Spinal cord (tissue), 10 donors: ENCODE results near the gene COL12A1. TPM values are rescaled to one million over a fixed set of nuclear protein-coding genes. Genes with fewer than 3 reads are reported as not detected.
A peak's percentile ranks its signal among the peaks of the same experiment; 100 is the strongest.

Experiments
- DNase-seq, 6 donors: peaks; one replicate each; pipeline versions ENCODE4 v3.0.0 to v3.0.0-alpha.2; 2013 to 2015; ENCODE audit warnings: low spot score in 6 of 6, low read depth in 4 of 6
- H3K27ac ChIP-seq: one replicate; pipeline ENCODE4 v1.5.1; 2013; ENCODE audit warnings: low read depth, low read length, control low read depth
- H3K27me3 ChIP-seq: one replicate; pipeline ENCODE4 v1.6.1; 2013; ENCODE audit warnings: low read length; ENCODE audit not compliant: control insufficient read depth, insufficient read depth
- H3K36me3 ChIP-seq: one replicate; pipeline ENCODE4 v1.6.1; 2013; ENCODE audit warnings: low read length; ENCODE audit not compliant: control insufficient read depth, insufficient read depth
- H3K4me1 ChIP-seq: one replicate; pipeline ENCODE4 v1.6.1; 2013; ENCODE audit warnings: low read length; ENCODE audit not compliant: control insufficient read depth, insufficient read depth
- H3K4me3 ChIP-seq: one replicate; pipeline ENCODE4 v1.5.1; 2013; ENCODE audit warnings: low read depth, low read length, control low read depth
- H3K9me3 ChIP-seq: one replicate; pipeline ENCODE4 v1.6.1; 2013; ENCODE audit warnings: low read length; ENCODE audit not compliant: control insufficient read depth, insufficient read depth
- WGBS: methylation state at CpG from one replicate; pipeline ENCODE4 v1.1.5; 2013; ENCODE audit warnings: missing lambda C conversion rate; ENCODE audit not compliant: insufficient coverage; 5-methylcytosine and 5-hydroxymethylcytosine counted together
- polyA plus RNA-seq, 2 donors: library from polyadenylated mRNA; unstranded; fragments of 120-200 nt; gene quantifications; one replicate each; pipeline ENCODE4 v1.2.1, GENCODE V29; 2013; ENCODE audit not compliant: insufficient read length in 2 of 2
- total RNA-seq, 2 donors: library from RNA; depleted of rRNA in 1 of 2; stranded (reverse); fragments of 120-200 nt in 1 of 2; fragments of >200 nt in 1 of 2; gene quantifications; one replicate each; pipeline versions ENCODE4 v1.2.3 to v1.2.4, GENCODE V29; 2013 to 2014
- donor health status: healthy.

Gene COL12A1
- total and polyA plus RNA-seq, 4 donors: 28.8 to 254 (median 87.7) TPM

- Histone ChIP-seq H3K4me1 (peaks cover 3% of the 10 kb centered on the region), H3K27me3 (no peaks in the 10 kb centered on the region), H3K9me3 (no peaks in the 10 kb centered on the region), H3K36me3 (no peaks in the 10 kb centered on the region), H3K27ac (no peak overlapping the region), H3K4me3 (no peak overlapping the region)
- DNase-seq: no peak
- WGBS: 62% methylated on average over 3 of the region's 4 CpGs
These were observed 108.9 kb downstream of the COL12A1 start for GRCh38 chr6:75096966-75097365.

- WGBS: 45% methylated on average over 4 of the region's 5 CpGs
- no peak overlapping the region for H3K4me3 ChIP-seq
- no peaks in the 10 kb centered on the region for H3K27me3 ChIP-seq
- no peaks in the 10 kb centered on the region for H3K36me3 ChIP-seq
- H3K27ac ChIP-seq: peak overlapping the region; percentile 54
- H3K4me1 ChIP-seq: peaks cover 3% of the 10 kb centered on the region
- H3K9me3 ChIP-seq: no peaks in the 10 kb centered on the region
- peak in 1 of 6 donors; percentile 64 for DNase-seq
These were observed 111.1 kb downstream of the COL12A1 start for GRCh38 chr6:75094614-75095200.

GRCh38 chr6:75091467-75092190 is 114.2 kb downstream of the COL12A1 start:
- no peak for DNase-seq
- no peaks in the 10 kb centered on the region for H3K4me1 ChIP-seq
- H3K9me3 ChIP-seq: no peaks in the 10 kb centered on the region
- no CpG with 5 or more reads among the region's 4 CpGs for WGBS
- no peak overlapping the region for H3K27ac ChIP-seq
- H3K27me3 ChIP-seq: no peaks in the 10 kb centered on the region
- no peak overlapping the region for H3K4me3 ChIP-seq
- H3K36me3 ChIP-seq: no peaks in the 10 kb centered on the region

GRCh38 chr6:75090576-75090975 is 115.3 kb downstream of the COL12A1 start:
- Histone ChIP-seq H3K36me3 (no peaks in the 10 kb centered on the region), H3K9me3 (no peaks in the 10 kb centered on the region), H3K4me3 (no peak overlapping the region), H3K4me1 (no peaks in the 10 kb centered on the region), H3K27me3 (peaks cover 4% of the 10 kb centered on the region), H3K27ac (no peak overlapping the region)
- no peak for DNase-seq
- no CpG with 5 or more reads among the region's 1 CpG for WGBS

- Histone ChIP-seq H3K9me3 (no peaks in the 10 kb centered on the region), H3K27me3 (peaks cover 4% of the 10 kb centered on the region), H3K4me3 (no peak overlapping the region), H3K27ac (no peak overlapping the region), H3K4me1 (peaks cover 4% of the 10 kb centered on the region), H3K36me3 (no peaks in the 10 kb centered on the region)
- DNase-seq: no peak
- 81% methylated on average over 7 of the region's 8 CpGs for WGBS
These were observed 115.9 kb downstream of the COL12A1 start for GRCh38 chr6:75089921-75090320.

- no peak for DNase-seq
- H3K9me3 ChIP-seq: no peaks in the 10 kb centered on the region
- no peak overlapping the region for H3K4me3 ChIP-seq
- no peaks in the 10 kb centered on the region for H3K36me3 ChIP-seq
- H3K4me1 ChIP-seq: peaks cover 6% of the 10 kb centered on the region
- no peak overlapping the region for H3K27ac ChIP-seq
- WGBS: no CpG with 5 or more reads among the region's 2 CpGs
- peaks cover 4% of the 10 kb centered on the region for H3K27me3 ChIP-seq
These were observed 116.5 kb downstream of the COL12A1 start for GRCh38 chr6:75089151-75089897.

GRCh38 chr6:75085931-75086635 is 119.8 kb downstream of the COL12A1 start:
- H3K27me3 ChIP-seq: peaks cover 4% of the 10 kb centered on the region
- peaks cover 6% of the 10 kb centered on the region for H3K4me1 ChIP-seq
- H3K36me3 ChIP-seq: no peaks in the 10 kb centered on the region
- DNase-seq: no peak
- no peak overlapping the region for H3K27ac ChIP-seq
- no peaks in the 10 kb centered on the region for H3K9me3 ChIP-seq
- no peak overlapping the region for H3K4me3 ChIP-seq
- WGBS: 69% methylated on average over 6 of the region's 13 CpGs

GRCh38 chr6:75084872-75085381 is 120.9 kb downstream of the COL12A1 start:
- DNase-seq: peak in 5 of 6 donors; percentile 5 to 74 (median 22)
- peak overlapping the region; percentile 16 for H3K27ac ChIP-seq
- peaks cover 4% of the 10 kb centered on the region for H3K27me3 ChIP-seq
- peaks cover 6% of the 10 kb centered on the region for H3K4me1 ChIP-seq
- no peaks in the 10 kb centered on the region for H3K36me3 ChIP-seq
- peak overlapping the region; percentile 45 for H3K4me3 ChIP-seq
- 1% methylated on average over 33 of the region's 33 CpGs for WGBS
- H3K9me3 ChIP-seq: no peaks in the 10 kb centered on the region

- H3K4me3 ChIP-seq: no peak overlapping the region
- no peak overlapping the region for H3K27ac ChIP-seq
- no peak for DNase-seq
- no CpG with 5 or more reads among the region's 4 CpGs for WGBS
- no peaks in the 10 kb centered on the region for H3K36me3 ChIP-seq
- peaks cover 4% of the 10 kb centered on the region for H3K27me3 ChIP-seq
- H3K4me1 ChIP-seq: peaks cover 6% of the 10 kb centered on the region
- H3K9me3 ChIP-seq: no peaks in the 10 kb centered on the region
These were observed 121.8 kb downstream of the COL12A1 start for GRCh38 chr6:75084018-75084417.
